GM10248 (cell line): ENCODE measurements around the gene RAC2.

Experiments used
- CTCF ChIA-PET: fragments of 300-600 bp; sonication (Branson Sonifier 250); formaldehyde crosslinking; extraction: SDS; loops from one replicate; lab custom pipeline; 2021; ENCODE audit warnings: antibody characterized with exemption; lab: Yijun Ruan, JAX
- POLR2A ChIA-PET: fragments of 350-650 bp; sonication (Branson Sonifier 250); formaldehyde crosslinking; extraction: SDS; loops from one replicate; lab custom pipeline; 2020; ENCODE audit warnings: antibody characterized with exemption; lab: Yijun Ruan, JAX
- DNase-seq: peaks from one replicate; pipeline ENCODE4 v3.0.0; 2012; ENCODE audit errors: extremely low spot score
- TF ChIP-seq, protein P1 (sequence below): IDR thresholded peaks from 2 replicates; pipeline ENCODE4 v1.5.1; 2012; ENCODE audit warnings: mild to moderate bottlenecking, low read depth; ENCODE audit errors: extremely low read depth, missing control alignments, control extremely low read depth

Gene RAC2

DNA sequence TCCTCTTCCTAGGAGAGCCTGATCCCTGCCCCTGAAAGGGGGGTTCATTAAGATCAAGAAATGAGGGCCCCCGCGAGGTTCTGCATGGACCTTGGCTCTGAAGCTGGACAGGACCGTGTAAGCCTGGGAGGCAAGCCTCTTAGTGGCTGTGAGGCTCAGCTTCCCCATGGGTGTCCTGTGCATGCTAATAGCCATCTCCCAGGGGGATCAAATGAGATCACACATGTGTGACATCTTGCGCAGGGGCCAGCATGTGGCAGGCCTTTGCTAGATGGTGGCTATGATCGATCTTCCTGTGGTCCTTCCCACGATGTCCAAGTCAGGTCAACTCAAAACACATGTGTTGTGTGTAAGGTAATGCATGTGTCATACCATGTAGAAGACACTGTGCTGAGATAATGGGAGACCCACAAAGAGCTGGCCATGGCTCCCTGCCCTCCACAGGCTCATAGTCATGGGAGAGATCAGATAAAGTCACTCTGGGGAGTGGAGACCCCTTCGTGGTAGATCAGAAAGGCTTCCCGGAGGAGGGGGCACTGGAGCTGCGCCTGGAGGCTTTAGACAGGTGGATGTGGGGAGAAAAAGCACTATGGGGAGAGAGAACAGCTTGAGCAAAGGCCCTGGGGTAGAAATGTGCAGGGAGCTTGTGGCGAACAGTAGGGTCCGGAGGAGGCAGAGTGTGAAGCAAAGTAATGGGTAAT is 3.7 kb downstream of the RAC2 start:
- TF ChIP-seq, protein P1, sequence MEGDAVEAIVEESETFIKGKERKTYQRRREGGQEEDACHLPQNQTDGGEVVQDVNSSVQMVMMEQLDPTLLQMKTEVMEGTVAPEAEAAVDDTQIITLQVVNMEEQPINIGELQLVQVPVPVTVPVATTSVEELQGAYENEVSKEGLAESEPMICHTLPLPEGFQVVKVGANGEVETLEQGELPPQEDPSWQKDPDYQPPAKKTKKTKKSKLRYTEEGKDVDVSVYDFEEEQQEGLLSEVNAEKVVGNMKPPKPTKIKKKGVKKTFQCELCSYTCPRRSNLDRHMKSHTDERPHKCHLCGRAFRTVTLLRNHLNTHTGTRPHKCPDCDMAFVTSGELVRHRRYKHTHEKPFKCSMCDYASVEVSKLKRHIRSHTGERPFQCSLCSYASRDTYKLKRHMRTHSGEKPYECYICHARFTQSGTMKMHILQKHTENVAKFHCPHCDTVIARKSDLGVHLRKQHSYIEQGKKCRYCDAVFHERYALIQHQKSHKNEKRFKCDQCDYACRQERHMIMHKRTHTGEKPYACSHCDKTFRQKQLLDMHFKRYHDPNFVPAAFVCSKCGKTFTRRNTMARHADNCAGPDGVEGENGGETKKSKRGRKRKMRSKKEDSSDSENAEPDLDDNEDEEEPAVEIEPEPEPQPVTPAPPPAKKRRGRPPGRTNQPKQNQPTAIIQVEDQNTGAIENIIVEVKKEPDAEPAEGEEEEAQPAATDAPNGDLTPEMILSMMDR = no peak
- ChIA-PET POLR2A (no interaction called here), CTCF (interaction anchor here (1.7 to 16.0 kb wide), 3 partner anchors 20 to 39 kb away, joined by 4 to 195 read pairs (median 58); no protein-coding TSS in a partner anchor)
- no peak for DNase-seq

DNA sequence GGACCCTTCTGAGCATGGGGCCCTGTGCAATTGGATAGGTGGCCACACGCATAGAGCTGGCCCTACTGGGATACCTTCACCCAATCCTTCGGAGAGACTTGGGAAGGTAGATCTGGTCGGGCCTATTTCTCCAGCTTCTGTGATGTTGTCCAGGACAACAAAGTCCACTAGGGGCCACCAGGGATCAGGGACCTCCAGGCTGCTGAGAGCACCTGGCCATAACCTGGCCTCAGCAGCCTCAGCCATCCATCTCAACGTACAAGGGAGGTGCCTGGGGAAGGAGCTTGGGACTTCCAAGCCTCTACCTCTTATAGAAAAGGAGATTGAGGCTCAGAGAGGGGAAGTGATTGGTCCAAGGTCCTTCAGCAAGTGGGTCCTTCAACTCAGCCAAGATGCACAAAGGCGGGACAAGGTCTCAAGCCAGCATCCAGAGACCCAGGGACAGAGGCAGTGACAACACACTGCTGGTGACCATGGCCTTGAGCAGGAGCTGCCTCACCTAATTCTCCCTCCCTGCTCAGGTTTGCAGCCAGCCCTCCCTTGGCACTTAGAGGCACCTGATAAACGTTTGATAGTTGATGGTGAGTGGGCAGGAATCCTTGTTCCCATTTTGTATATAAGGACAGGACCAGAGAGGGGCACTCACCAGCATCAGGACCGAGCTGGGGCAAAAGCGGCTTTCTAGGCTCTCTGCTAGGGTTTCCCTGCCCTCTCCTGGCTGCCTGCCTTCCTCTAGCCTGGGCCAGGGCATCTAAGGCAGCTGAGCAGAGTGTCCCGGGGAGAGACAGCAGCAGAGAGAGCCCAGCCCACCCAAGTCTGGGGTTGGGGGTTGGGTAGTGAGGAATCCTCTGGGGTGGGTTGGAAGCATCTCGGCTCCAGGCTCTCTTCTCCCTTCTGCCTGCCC is 4.5 kb downstream of the RAC2 start:
- POLR2A ChIA-PET = no interaction called here
- TF ChIP-seq, protein P1 = no peak
- no peak for DNase-seq
- CTCF ChIA-PET = interaction anchor here (1.0 to 16.0 kb wide), 4 partner anchors 8 to 38 kb away, joined by 3 to 195 read pairs (median 30); no protein-coding TSS in a partner anchor

DNA sequence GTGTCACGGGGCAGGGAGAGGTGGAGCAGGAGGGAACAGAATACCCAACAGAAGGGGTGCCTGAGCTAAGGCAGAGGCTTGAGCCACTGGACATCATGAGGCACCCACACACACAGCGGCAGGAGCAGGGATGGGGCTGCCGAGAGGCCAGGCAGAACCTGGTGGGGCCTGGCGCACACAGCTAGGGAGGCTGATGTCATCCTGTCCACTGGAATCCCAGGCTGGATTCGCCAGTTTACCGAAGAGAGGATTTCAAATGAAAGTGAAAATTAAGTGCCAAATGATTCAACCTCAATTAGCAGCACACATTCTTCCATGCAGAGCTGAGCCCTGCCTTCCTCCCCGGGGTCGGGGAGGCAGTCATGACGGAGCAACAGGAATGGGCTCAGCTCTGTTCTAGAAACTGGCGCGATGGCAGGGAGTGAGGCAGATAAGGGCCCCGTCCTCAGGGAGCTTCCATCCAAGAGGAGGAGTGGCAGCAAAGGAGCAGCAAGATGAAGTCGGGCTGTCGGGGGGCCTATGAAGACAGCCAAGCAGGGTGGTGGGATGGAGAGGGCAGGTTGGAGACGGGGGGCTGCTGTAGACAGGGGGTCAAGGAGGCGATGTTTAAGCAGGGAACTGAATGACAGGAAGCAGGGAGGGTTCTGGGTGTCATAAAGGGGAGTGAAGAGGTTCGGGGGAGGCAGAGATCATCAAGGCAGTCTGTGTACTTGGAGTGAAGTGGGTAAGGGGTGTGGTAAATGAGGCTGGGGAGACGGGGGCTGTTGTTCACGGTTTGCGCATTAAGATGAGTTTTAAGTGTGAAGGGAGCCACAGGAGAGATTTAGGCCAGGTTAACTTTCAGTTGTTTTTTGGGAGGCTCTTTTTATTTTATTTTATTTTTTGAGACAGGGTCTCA is 6.4 kb downstream of the RAC2 start:
- TF ChIP-seq, protein P1 = no peak
- DNase-seq = no peak
- POLR2A ChIA-PET = no interaction called here
- CTCF ChIA-PET = interaction anchor here (1.3 to 16.0 kb wide), 3 partner anchors 9 to 23 kb away, joined by 3 to 195 read pairs (median 3); no protein-coding TSS in a partner anchor

DNA sequence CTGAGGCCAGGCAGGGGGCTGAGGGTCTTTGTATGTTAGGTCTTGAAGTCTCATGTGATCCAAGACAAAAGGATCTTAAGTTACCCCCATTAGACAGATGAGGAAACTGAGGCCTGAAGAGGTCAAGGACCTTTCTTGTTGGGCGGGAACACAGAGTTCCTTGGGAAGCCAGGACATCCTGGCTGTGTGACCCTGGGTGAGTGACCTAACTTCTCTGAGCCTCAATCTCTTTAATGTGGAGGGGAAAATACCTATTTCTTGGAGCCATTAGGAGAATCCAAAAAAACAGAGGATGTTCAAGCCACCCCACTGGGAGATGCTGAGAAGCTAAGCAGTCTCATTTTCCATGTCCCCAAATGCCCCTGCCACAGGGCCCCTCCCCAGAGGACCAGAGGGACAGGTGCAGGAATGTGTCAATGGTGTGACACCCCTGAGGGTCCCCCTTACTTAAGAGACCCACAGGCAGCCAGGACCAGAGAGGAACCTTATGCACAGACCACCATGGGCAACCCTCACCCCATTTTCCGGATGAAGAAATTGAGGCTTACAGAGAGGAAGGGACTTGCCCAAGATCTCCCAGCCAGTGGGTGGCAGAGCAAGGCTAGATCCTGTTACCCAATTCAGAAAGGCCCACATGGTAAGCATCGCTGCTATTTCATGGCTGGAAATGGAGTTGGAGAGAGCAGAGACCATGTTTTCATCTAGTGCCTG is 8.0 kb downstream of the RAC2 start:
- CTCF ChIA-PET = interaction anchor here (2.3 kb wide), 1 partner anchor 24 kb away, joined by 9 read pairs; no protein-coding TSS in a partner anchor
- DNase-seq = no peak
- POLR2A ChIA-PET = no interaction called here
- TF ChIP-seq, protein P1 = no peak

DNA sequence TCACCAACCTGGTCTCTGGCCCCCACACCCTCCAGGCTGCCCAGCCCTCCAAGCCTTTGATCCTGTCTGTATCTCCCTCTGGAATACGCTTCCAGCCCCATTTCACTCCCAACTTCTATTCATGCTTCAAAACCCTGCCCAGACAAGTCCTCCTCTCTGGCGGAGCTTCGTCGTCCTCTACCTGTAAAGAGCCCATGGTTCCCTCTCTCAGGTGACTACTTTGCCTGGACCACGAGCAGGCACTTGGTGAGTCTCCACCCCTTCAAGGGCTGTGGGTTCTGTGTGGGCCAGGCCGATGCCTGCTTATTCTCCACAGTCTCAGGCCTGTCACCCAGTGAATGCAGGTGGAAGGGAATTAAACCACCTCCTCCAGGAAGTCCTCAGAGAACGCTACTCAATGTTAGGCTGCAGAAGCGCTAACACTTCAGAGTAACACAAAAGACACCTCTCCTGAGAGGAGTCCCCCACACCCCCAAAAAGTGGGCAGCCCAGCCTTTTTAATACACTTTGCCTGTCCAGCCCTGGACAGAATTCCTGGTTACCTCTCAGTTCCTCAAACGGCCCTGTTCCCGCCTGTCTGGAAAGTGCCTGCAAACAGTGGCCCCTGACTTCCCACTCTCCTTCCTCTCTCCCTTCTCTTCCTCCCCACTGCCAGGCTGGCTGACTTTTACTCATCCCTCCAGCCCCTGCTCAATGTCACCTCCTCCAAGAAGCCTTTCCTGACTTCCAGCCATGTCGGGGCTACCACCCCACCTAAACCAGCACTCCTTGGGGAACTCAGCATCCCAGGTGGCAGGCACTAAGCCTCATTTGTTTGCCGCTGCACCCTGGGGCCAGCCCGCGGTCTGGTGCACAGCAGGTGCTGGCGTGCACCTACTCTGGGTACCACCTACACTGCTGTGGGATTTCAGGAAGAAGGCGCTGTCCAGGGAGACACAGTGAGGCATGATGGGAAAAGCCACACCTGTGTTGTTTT is 9.0 kb downstream of the RAC2 start:
- TF ChIP-seq, protein P1 = no peak
- DNase-seq = no peak
- ChIA-PET CTCF (interaction anchor here (1.5 to 2.3 kb wide), 2 partner anchors 25 to 35 kb away, joined by 4 to 9 read pairs; no protein-coding TSS in a partner anchor), POLR2A (no interaction called here)
